ENCODE data around the gene GRIP2. TPM values are rescaled to one million over a fixed set of nuclear protein-coding genes. Genes with fewer than 3 reads are reported as not detected.

The GRIP2 gene
- polyA plus RNA-seq, 3 donors: 0.14 to 3.7 (median 0.49) TPM

- H3K27ac ChIP-seq (ENCODE audit: low read depth, low read length): no peak overlapping the region
- 33 to 40% (median 39%) methylated on average over 25 of the region's 25 CpGs for WGBS, 3 donors
Measured at GRCh38 chr3:14452740-14453710, 87.1 kb downstream of the GRIP2 start.

- WGBS, 3 donors: 44 to 64% (median 60%) methylated on average over 17 of the region's 17 CpGs
- no peak overlapping the region for H3K27ac ChIP-seq (ENCODE audit: low read depth, low read length)
Measured at GRCh38 chr3:14451844-14452739, 88.0 kb downstream of the GRIP2 start.

- no peak overlapping the region for H3K27ac ChIP-seq (ENCODE audit: low read depth, low read length)
- 90 to 98% (median 97%) methylated on average over 5 of the region's 5 CpGs for WGBS, 3 donors
Measured at GRCh38 chr3:14450922-14451606, 89.1 kb downstream of the GRIP2 start.

- H3K27ac ChIP-seq (ENCODE audit: low read depth, low read length): no peak overlapping the region
- 88 to 96% (median 95%) methylated on average over 3 of the region's 3 CpGs for WGBS, 3 donors
Measured at GRCh38 chr3:14450506-14450905, 89.6 kb downstream of the GRIP2 start.

GRCh38 chr3:14448756-14449727 lies 91.1 kb downstream of the GRIP2 start:
- H3K27ac ChIP-seq (ENCODE audit: low read depth, low read length): no peak overlapping the region
- 79 to 87% (median 82%) methylated on average over 15 of the region's 15 CpGs for WGBS, 3 donors

- 84 to 99% (median 97%) methylated on average over 4 of the region's 4 CpGs for WGBS, 3 donors
- no peak overlapping the region for H3K27ac ChIP-seq (ENCODE audit: low read depth, low read length)
Measured at GRCh38 chr3:14448063-14448462, 92.1 kb downstream of the GRIP2 start.

GRCh38 chr3:14446988-14447570 lies 93.1 kb downstream of the GRIP2 start:
- no peak overlapping the region for H3K27ac ChIP-seq (ENCODE audit: low read depth, low read length)
- 96 to 100% (median 96%) methylated on average over 1 of the region's 1 CpG for WGBS, 3 donors

GRCh38 chr3:14445773-14446172 lies 94.4 kb downstream of the GRIP2 start:
- H3K27ac ChIP-seq (ENCODE audit: low read depth, low read length): no peak overlapping the region
- 96 to 98% (median 98%) methylated on average over 4 of the region's 4 CpGs for WGBS, 3 donors

GRCh38 chr3:14444380-14444779 lies 95.8 kb downstream of the GRIP2 start:
- no peak overlapping the region for H3K27ac ChIP-seq (ENCODE audit: low read depth, low read length)
- 93 to 98% (median 97%) methylated on average over 6 of the region's 6 CpGs for WGBS, 3 donors

GRCh38 chr3:14441920-14442300 lies 98.2 kb downstream of the GRIP2 start:
- 89 to 90% (median 89%) methylated on average over 6 of the region's 6 CpGs for WGBS, 3 donors
- no peak overlapping the region for H3K27ac ChIP-seq (ENCODE audit: low read depth, low read length)

GRCh38 chr3:14441240-14441919 lies 98.8 kb downstream of the GRIP2 start:
- WGBS, 3 donors: 60 to 82% (median 69%) methylated on average over 18 of the region's 18 CpGs

GRCh38 chr3:14440531-14441239 lies 99.5 kb downstream of the GRIP2 start:
- WGBS, 3 donors: 65 to 75% (median 67%) methylated on average over 11 of the region's 11 CpGs
- no peak overlapping the region for H3K27ac ChIP-seq (ENCODE audit: low read depth, low read length)

More at GRCh38 chr3:14441240-14441919, 98.8 kb downstream of the GRIP2 start:
- no peak overlapping the region for H3K27ac ChIP-seq (ENCODE audit: low read depth, low read length)

GRCh38 chr3:14440168-14440518 lies 100.0 kb downstream of the GRIP2 start:
- no peak overlapping the region for H3K27ac ChIP-seq (ENCODE audit: low read depth, low read length)
- 37 to 65% (median 63%) methylated on average over 3 of the region's 3 CpGs for WGBS, 3 donors

- H3K27ac ChIP-seq (ENCODE audit: low read depth, low read length): no peak overlapping the region
- WGBS, 3 donors: 16 to 23% (median 22%) methylated on average over 13 of the region's 13 CpGs
Measured at GRCh38 chr3:14439501-14440167, 100.5 kb downstream of the GRIP2 start.
